ENCODE results near the gene GNAS-AS1.

- no peak for TF ChIP-seq CTCF (IDR thresholded peaks at IDR 0.05)
- no peak for TF ChIP-seq POLR2A (IDR thresholded peaks at IDR 0.05)
- TF ChIP-seq POLR2AphosphoS5 (IDR thresholded peaks at IDR 0.05), result no peak
Measured at GRCh38 chr20:58795181-58795922, 55.4 kb downstream of the GNAS-AS1 start.
